8988T (cell line): ENCODE measurements around the gene SMIM28.
"Not testable (repeated sequence)": the region's sequence is repeated elsewhere in the genome, so short reads cannot be mapped to it uniquely, and the experiment has no call there.

Experiments
- DNase-seq: peaks from one replicate; pipeline ENCODE4 v3.0.0; 2011

SMIM28 gene

DNA sequence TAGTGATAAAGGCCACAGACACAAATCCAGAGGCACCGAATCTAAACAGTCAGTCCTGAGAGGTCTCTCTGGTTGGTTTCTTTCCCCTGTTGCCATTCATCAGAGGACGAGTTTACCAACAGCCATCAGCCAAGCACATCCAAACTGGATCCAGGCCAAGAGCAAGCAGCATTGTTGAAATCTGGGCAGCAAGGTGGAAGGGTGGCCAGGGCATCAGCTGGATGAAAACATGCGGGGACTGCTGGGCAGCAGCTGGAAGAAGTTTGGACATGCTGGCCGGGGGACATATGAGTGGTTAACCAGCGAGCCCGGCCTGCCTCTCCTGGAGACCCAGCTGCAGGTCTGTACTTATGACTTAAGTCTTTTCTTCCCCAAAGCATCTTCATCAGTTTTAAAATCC lies at the start of gene SMIM28:
Gene SMIM28, plus strand, starts transcription at position 62 of the 400 bp plus-strand sequence. Its CDS starts 168 bp downstream, at position 230.
- no peak for DNase-seq

DNA sequence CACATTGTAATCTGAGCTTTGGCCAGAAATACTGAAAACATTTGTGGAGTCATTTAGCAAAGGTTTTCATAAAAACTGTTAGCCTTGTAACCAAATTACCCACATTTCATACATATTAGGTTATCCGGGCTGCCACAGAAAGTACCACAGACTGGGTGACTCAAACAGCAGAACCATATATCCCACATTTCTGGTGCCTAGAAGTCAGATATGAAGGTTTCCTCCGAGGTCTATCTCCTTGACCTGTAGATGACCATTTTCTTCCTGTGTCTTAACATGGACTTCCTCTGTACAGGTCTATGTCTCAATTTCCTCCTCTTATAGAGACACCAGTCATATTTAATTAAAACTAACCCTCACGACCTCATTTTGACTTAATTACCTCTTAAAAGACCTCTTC lies 49.5 kb upstream of the SMIM28 start:
- DNase-seq, result no peak

DNA sequence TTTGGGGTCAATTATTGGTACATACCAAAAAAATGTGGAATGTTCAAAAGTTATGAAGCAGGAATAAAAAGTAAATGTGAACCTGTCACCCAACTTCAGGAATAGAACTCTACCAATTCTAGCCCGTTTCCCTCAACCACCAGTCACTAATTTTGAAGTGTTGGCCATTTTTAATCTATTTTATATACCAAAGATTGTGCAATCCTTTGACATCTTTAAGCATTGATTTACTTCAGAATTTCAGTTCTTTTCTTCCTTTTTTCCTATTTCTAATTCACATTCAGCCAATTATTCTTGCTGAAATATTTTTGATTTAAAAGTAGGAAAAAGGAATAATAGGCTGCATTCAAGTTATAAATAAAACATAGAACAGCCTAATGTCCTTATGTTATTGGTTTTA lies 46.9 kb upstream of the SMIM28 start:
- DNase-seq, result no peak

DNA sequence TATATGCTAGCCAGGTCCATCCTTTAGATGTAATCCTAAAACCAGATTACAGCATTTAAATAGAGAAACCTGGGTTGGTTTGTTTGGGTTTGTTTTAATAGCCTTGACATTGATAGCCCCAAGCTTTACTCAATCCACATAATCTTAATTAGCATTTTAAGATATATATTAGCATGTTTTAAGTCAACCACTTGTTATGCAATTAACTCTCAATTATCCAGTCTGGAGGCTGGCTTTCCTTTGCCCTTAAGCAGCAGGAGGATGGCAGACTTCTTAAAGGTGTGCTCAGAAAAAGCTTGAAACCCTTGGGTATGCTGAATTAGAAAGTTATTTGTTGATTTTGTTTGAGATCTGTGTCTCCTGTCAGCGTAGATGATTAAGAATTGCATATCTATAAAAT lies 46.3 kb upstream of the SMIM28 start:
- DNase-seq, result no peak

DNA sequence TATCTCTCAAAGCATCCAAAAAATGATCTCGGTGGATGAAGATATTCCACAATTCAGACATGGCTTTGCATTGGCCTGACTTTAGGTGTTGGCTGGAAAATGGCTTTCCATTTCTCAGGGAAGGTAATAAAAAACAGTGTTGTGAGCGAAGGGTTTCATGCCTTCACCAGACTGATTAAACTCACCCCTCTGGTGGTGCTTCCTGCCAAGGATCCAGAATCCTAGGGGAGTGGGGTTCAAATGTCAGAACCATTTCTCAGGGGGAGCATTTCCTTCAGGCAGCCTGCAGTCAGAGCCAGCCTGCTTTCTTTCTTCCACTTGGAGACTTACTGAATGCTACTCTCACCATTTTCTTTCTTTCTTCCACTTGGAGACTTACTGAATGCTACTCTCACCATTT lies 45.7 kb upstream of the SMIM28 start:
- no peak for DNase-seq

DNA sequence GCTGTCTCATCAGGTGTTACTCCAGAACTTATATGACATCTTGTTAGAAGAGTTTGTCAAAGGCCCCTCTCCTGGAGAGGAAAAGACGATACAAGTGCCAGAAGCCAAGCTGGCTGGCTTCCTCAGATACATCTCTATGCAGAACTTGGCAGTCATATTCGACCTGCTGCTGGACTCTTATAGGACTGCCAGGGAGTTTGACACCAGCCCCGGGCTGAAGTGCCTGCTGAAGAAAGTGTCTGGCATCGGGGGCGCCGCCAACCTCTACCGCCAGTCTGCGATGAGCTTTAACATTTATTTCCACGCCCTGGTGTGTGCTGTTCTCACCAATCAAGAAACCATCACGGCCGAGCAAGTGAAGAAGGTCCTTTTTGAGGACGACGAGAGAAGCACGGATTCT lies 43.7 kb upstream of the SMIM28 start:
- no peak for DNase-seq

DNA sequence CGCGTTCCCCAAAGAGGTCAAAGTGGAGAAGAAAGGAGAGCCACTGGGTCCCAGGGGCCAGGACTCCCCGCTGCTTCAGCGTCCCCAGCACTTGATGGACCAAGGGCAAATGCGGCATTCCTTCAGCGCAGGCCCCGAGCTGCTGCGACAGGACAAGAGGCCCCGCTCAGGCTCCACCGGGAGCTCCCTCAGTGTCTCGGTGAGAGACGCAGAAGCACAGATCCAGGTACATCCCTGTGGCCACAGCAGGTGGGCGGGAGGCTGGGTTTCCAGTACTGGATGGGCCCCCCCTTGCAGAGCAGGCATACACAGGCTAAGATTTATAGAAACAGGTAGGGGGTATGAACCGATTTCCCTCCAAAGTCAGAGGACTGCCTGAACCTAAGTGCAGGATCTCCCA lies 42.7 kb upstream of the SMIM28 start:
- no peak for DNase-seq

DNA sequence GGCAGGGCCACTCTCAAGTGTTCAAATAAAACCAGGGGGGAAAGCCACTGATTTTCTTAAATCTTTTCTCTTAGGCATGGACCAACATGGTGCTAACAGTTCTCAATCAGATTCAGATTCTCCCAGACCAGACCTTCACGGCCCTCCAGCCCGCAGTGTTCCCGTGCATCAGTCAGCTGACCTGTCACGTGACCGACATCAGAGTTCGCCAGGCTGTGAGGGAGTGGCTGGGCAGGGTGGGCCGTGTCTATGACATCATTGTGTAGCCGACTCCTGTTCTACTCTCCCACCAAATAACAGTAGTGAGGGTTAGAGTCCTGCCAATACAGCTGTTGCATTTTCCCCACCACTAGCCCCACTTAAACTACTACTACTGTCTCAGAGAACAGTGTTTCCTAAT lies 41.5 kb upstream of the SMIM28 start:
- no peak for DNase-seq

DNA sequence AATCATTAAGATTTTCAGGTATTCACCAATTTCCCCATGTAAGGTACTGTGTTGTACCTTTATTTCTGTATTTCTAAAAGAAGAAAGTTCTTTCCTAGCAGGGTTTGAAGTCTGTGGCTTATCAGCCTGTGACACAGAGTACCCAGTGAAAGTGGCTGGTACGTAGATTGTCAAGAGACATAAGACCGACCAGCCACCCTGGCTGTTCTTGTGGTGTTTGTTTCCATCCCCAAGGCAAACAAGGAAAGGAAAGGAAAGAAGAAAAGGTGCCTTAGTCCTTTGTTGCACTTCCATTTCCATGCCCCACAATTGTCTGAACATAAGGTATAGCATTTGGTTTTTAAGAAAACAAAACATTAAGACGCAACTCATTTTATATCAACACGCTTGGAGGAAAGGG lies 40.6 kb upstream of the SMIM28 start:
- DNase-seq, result no peak

DNA sequence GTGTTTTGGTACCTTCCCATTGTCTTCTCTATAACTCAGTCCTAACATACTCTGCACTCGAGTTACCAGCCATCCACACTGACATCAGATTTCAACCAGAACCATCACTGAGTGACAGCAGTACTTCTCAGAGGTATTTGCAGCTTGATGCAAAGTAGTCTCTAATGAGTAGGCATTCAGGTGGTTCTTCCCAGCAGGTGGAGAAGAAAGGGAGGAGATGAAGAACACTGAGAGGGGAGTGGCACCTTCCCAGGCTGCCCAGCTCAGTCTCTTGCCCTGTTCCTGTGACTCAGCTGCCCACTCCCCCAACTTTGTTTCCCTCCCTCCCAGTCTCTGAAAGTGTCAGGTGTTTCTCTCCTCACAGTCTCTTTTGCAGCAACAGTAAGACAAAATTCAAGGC lies 38.7 kb upstream of the SMIM28 start:
- DNase-seq, result no peak

DNA sequence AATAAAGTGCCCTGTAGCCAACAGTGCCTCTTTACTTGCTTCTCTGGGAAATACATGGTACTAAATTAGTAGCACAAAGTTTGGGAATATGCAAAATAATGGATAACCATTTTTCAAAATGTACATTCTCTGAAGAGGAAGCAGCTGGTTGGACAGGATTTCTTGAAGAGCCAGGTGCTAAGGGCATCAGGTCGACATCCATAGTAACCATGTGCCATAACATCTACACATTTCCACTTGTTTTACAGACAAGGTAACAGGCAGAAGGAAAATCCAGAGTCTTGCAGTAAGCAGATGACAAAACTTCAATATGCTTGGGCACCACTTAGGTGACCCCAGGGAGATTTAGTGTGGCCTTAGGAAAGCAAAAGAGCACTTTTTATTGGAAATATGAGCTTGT lies 36.5 kb upstream of the SMIM28 start:
- no peak for DNase-seq

DNA sequence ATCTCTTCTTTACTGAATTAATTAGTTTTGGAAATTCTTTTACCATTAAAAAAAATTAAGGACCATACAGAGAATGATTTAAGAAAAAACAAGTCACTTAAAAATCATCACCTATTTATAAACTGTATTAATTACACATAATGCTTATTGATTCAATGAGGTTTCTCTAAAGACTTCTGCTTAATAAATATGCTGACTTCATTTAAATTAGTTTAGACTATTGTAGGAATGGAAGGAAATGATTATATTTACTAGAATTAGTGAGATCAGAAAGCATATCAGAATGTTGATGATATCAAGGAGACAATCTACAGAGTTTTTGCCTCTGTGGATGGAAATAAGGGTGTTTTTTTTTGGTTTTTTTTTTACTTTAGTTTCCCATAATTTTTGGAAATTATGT lies 34.6 kb upstream of the SMIM28 start:
- DNase-seq, result no peak

DNA sequence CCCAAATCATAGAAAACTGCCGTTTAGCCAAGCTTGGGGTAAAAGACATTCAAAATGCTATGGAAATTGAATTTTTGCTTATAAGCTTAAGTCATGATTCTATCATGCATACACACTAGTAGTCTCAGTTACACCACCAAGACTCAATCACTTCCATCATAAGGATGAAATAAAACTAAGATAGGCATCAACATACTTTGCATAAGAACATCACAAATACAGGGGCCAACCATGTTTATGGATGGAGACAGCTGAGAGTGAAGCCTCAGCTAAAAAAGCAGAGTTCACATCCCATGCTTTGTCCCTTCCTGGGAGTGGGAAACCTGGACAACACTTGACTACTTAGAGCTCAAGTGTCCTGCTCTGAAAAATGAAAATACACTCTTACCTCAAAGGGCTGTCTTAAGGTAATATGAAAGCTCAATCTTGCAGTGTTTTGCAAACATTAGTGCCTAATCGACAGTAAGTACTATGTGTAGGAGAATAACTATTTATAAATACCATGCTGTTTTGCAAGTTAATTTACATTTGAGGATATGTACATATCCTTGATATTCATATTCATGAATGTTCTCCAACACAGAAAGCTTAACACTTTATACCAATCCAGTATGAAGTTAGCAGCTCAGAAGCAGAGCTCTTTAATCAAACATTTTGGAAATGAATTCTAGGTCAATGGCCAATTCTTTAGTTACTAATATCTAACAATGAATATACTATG lies 32.0 kb upstream of the SMIM28 start:
- no peak for DNase-seq

DNA sequence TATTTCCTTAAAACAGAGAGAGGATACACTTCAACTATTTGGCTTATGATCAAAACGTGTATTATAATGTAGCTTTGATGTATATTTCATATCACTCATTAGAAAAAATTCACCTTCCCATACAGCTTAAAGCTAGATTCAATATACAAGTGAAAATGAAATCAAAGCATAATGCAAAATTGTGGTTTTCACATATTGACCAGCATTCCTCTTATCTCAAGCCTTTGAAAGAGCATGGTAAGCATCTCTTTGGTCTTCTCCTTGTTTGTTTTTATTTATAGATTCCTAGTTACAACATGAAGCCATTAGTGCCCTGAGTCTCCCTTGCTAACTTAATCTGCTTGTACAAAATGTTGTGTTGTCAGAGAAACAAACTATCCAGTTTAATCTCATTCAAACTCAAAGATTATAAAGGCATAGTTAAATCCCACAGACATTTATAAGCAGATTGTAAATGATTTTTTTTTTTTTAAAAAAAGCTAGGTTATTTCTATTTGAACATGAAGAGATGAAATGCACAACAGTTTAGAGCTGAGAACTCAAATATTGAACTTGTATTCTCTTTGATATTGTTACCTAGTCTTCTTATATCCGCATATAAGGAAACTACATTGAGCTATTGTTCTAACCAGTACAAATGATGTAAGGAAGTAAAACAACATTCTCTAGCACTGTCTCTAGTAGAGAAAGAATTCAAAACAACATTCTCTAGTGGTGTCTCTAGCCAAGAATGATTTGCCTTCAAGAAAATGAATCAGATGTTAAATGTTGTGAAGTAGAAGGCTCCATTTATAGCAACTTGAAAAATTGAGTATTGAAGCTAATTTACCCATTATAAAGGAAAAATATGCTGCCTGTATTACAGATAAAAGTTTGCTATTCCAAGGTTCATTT lies 31.2 kb upstream of the SMIM28 start:
- DNase-seq, result no peak

DNA sequence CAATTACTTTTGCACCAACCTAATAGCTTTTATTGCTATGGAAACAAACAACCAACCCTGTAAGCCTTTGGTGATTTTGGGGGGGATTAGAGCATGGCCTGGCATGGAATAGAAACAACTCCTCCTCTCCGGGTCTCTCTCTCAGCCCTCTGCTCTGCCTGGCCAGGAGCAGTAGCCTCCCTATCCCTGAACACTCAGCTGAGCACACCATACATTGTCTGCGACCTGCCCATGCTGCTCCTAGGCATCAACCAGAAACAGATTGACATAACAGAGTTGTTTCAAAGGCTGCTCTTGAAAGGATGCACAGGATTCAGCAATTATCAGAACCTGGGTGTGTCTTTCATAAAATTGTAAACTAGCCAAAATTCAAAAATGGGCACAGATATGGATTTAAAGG lies 29.8 kb upstream of the SMIM28 start:
- no peak for DNase-seq

DNA sequence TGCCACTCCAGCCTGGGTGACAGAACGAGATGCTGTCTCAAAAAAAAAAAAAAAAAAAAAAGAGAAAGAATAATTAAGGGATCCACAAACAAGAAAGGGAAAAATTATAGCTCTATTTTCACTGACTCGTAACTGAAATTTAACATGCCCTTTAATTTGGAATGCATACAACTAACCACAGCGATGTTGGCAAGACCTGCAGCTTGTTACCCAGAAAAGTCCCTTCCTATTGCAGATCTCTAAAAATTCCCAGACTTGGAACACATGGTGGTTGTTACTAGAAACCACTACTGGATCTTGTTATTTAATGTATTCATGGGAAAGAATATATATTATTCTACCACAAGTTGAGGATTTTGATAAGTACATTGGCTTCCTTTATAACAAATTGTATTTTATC lies 27.8 kb upstream of the SMIM28 start:
- no peak for DNase-seq

DNA sequence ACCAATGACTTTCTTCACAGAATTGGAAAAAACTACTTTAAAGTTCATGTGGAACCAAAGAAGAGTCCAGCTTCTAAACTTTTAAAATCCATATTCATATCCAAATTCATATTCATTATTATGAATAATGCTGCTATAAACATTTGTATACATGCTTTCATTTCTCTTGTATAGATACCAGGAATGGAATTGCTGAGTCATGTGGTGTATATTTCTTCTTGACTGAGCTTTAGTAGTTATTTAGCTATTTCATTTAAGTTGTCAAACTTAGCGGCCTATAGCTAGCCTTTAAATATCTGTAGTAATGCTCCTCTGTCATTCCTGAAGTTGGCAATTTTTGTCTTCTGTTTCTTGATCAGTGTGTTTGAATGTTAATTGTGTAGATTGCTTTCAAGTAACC lies 19.8 kb upstream of the SMIM28 start:
- DNase-seq, result no peak

DNA sequence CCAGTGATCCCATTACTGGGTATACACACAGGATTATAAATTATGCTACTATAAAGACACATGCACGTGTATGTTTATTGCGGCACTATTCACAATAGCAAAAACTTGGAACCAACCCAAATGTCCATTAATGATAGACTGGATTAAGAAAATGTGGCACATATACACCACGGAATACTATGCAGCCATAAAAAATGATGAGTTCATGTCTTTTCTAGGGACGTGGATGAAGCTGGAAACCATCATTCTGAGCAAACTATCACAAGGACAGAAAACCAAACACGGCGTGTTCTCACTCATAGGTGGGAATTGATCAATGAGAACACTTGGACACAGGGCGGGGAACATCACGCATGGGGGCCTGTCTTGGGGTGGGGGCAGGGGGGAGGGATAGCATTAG lies 9.0 kb upstream of the SMIM28 start:
- DNase-seq, result not testable (repeated sequence)

DNA sequence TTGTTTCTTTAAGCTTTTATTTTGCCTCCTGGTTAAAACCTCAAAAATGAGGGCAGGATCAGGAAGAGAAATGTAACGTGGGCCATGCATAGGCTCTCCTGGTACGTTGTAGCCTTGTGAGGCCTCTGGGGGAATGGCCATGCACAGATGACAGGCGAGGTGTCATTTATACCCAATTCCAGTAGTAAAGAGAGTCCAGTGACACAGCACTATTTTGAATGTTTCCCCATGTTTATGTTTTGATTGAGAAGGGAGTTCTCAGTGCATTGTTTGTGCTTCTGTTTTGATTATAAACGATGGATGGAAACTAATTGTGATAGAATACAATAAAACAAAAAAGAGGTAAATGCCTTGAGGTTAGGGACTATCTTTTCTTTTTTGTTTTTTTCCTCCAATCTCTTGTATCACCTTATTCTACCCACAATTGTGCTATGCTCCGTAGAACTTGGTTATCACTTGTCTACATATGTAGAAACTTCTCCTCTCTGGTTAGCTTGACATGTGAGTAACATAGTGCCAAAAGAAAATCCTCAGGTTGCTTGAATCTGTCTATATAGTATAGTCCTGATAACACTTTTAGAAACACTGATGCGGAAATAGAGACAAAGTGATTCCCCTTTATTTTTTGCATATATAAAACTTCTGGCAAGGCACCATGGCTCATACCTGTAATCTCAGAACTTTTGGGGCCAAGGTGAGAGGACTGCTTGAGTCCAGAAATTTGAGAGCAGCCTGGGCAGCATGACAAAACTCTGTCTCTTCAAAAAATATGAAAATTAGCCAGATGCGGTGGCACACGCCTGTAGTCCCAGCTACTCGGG lies 6.9 kb upstream of the SMIM28 start:
- no peak for DNase-seq

DNA sequence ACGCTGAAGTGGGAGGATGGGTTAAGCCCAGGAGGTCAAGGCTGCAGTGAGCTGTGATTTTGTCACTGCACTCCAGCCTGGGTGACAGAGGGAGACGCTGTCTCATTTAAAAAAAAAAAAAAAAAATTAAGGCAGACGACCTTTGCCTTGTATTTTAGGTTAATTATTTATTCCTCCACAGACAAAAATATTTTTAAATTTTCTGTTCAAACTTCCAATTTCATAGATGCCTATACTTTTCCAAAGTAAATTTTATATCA lies 6.3 kb upstream of the SMIM28 start:
- DNase-seq, result no peak

DNA sequence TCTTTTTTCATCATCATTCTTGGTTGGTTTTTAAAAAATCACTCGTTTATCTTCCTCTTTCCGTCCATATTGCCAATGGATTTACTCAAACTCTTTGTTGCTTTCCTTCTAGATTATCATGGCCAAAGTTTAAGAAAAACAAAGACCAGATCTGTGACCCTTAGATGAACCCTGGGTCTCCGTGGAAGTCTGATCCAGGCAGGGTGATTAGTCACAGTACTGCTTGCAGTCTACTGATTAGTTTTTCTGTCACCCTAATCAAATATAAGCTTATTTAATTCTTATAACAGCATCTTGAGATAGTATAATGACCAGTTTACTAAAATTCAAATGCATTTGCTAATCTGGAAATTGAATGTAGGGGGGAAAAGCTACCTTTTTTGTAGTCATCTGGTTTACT lies 6.0 kb upstream of the SMIM28 start:
- DNase-seq, result no peak

DNA sequence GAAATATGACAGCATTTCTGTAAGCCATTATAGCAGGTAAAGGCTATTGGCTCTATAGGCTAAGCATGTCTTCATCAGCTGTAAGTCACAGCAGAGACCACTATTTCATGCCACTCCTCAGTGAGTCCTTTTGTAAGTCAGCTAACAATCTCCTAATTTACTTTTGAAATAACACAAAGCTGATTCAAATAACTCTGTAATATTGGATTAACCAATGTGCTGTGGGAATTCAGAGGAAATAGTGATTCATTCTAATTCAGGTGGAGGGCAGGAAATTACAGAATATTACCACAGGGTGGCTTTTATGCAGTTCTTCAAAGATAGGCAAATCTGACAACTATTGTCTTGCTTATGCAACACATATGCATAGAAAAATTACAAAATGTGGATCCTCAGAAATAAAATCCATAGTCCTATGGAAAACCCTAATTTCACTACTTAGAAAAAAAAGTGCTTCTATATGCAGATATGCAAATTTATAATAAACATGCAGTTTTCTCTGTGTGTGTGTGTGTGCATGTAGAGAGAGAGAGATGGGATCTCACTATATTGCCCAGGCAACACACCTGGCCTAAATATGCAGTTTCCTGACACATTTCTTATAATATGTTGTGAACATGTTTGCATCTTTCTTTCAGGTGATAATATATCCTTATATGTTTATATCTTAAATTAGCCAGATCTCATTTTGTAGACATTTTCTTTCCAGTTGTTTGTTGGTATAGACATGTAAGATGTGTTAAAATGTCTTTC lies 4.8 kb upstream of the SMIM28 start:
- no peak for DNase-seq

DNA sequence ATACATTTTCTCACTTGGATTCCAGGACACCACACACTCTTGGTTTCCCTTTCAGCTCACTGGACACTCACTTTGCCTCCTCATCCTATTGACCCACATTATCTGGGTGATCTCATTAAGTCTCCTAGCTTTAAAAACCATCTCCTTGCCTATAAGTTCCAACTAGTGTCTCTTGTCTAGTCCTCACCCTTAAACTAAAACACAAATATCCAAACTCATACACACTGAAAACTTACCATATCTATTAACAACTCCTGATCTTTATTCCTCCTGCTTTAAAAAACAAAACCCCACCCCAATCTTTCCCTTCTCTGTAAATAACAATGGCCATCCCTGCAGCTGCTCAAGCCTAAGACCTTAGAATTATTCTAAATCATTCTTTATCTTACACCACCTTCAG lies 3.5 kb upstream of the SMIM28 start:
- no peak for DNase-seq
